ENCODE measurements around the gene GNG7.

DNA sequence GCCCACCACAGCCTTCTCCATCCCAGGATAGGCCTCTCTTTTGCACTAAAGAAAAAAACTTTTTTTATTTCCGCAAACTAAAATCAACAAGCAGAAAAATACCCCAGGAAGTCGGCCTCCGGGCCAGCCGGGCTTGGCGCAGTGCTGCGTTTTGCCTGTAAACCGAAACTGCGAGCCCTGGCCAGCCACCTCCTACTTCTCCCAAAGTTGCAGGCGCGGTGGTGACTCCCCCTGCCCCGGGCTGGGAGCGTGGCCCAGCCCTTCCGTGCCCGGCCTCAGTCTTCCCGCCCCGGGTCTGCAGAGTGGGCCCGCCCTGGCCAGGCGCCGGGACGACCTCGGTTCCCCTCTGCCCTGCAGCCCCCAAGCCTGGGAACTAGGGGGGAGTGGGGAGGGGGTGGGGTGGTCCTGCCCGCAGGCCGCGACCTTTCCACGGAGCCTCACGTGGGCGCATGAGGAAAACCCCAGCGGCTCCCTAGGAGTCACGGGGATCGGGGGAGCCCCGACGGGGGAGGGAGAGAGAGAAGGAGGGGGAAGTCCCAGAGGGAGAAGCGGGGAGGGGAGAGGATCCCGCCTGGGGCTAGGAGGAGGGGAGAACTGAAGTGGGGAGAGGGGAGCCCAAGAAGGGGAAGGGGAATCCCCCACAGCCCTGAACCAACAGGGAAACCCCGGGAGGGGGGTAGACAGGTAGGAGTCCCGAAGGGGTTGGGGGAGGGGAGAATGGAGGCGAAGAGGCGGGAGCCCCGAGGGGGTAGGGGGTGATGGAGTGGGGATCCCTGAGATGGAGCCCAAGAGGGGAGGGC is 223.5 kb downstream of the GNG7 start:
- TF ChIP-seq, protein P1, sequence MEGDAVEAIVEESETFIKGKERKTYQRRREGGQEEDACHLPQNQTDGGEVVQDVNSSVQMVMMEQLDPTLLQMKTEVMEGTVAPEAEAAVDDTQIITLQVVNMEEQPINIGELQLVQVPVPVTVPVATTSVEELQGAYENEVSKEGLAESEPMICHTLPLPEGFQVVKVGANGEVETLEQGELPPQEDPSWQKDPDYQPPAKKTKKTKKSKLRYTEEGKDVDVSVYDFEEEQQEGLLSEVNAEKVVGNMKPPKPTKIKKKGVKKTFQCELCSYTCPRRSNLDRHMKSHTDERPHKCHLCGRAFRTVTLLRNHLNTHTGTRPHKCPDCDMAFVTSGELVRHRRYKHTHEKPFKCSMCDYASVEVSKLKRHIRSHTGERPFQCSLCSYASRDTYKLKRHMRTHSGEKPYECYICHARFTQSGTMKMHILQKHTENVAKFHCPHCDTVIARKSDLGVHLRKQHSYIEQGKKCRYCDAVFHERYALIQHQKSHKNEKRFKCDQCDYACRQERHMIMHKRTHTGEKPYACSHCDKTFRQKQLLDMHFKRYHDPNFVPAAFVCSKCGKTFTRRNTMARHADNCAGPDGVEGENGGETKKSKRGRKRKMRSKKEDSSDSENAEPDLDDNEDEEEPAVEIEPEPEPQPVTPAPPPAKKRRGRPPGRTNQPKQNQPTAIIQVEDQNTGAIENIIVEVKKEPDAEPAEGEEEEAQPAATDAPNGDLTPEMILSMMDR (conservative IDR thresholded peaks at IDR 0.05 in 1 of 2, IDR thresholded peaks at IDR 0.05 in 1 of 2; ENCODE audit: extremely low read depth in 1 of 2, insufficient read depth in 1 of 2, low read depth in 1 of 2, low read length in 2 of 2), result no peak
- no peak for TF ChIP-seq EZH2 (IDR thresholded peaks at IDR 0.05; ENCODE audit: borderline replicate concordance, low read length)

Data from mammary epithelial cell (primary cell).